K562 (cell line): ENCODE results near the gene SLC4A2. TPM values are rescaled to one million over a fixed set of nuclear protein-coding genes. Genes with fewer than 3 reads are reported as not detected.

Experiments
- ATF7 ChIP-seq: fragments of 450-650 bp; IDR thresholded peaks from 2 replicates; pipeline ENCODE4 v1.7.1; 2014; ENCODE audit warnings: mild to moderate bottlenecking, moderate library complexity
- CAMTA2 ChIP-seq: fragments of 250-450 bp; sonication (Bioruptor Pico); conservative IDR thresholded peaks from 2 replicates; pipeline ENCODE4 v1.5.1; 2022
- CREB5 ChIP-seq: fragments of 250-450 bp; sonication (Bioruptor Pico); IDR thresholded peaks from 2 replicates; pipeline ENCODE4 v1.5.0; 2020; ENCODE audit warnings: mild to moderate bottlenecking
- CREBBP ChIP-seq: IDR thresholded peaks from one replicate; pipeline ENCODE4 v1.6.1; 2012; ENCODE audit warnings: low read depth, mild to moderate bottlenecking, control low read depth, inconsistent platforms, low read length
- ETV5 ChIP-seq: sonication (generic); formaldehyde crosslinking; IDR thresholded peaks from 2 replicates; pipeline ENCODE4 v1.4.0; 2020; ENCODE audit warnings: low read depth, mild to moderate bottlenecking, missing genetic modification reagents
- EWSR1 ChIP-seq: fragments of 450-650 bp; IDR thresholded peaks from 2 replicates; pipeline ENCODE4 v1.6.1; 2018; ENCODE audit warnings: borderline replicate concordance, mild to moderate bottlenecking, low read depth, moderate library complexity; ENCODE audit not compliant: partially characterized antibody
- FOXP1 ChIP-seq: sonication (generic); formaldehyde crosslinking; IDR thresholded peaks from 2 replicates; pipeline ENCODE4 v1.8.0; 2022; ENCODE audit warnings: mild to moderate bottlenecking, missing genetic modification reagents
- HMG20A ChIP-seq: fragments of 450-650 bp; formaldehyde crosslinking; conservative IDR thresholded peaks from 2 replicates; pipeline ENCODE4 v1.4.0; 2020; ENCODE audit warnings: mild to moderate bottlenecking, mixed read lengths
- KAT7 ChIP-seq: sonication (generic); formaldehyde crosslinking; IDR thresholded peaks from 2 replicates; pipeline ENCODE4 v1.8.0; 2022; ENCODE audit warnings: missing genetic modification reagents, mild to moderate bottlenecking, borderline replicate concordance
- POLR2AphosphoS5 ChIP-seq: IDR thresholded peaks from 2 replicates; pipeline ENCODE4 v1.6.1; 2011; ENCODE audit warnings: mild to moderate bottlenecking, low read depth, low read length, moderate library complexity; ENCODE audit not compliant: control insufficient read depth, insufficient read depth
- POLR2B ChIP-seq: fragments of 450-650 bp; IDR thresholded peaks from 2 replicates; pipeline ENCODE4 v1.6.1; 2018; ENCODE audit warnings: low read depth; ENCODE audit not compliant: partially characterized antibody
- RAD21 ChIP-seq, 2 experiments: fragments of 250-450 bp in 1 of 2; fragments of 450-650 bp in 1 of 2; sonication (Bioruptor Pico) in 1 of 2; formaldehyde crosslinking in 1 of 2; IDR thresholded peaks in 1 of 2; conservative IDR thresholded peaks in 1 of 2; 2 replicates each; pipeline versions ENCODE4 v1.4.0 to v1.8.0; 2020 to 2022; ENCODE audit warnings: mild to moderate bottlenecking in 2 of 2, moderate library complexity in 1 of 2
- USF2 ChIP-seq: sonication (generic); formaldehyde crosslinking; IDR thresholded peaks from 2 replicates; pipeline ENCODE4 v1.5.0; 2020; ENCODE audit warnings: missing genetic modification reagents
- ZBTB17 ChIP-seq: fragments of 450-650 bp; formaldehyde crosslinking; IDR thresholded peaks from 2 replicates; pipeline ENCODE4 v1.4.0; 2020; ENCODE audit warnings: mild to moderate bottlenecking
- ZEB2 ChIP-seq: fragments of 450-650 bp; IDR thresholded peaks from 2 replicates; pipeline ENCODE4 v1.6.1; 2016
- ZNF121 ChIP-seq: sonication (generic); formaldehyde crosslinking; conservative IDR thresholded peaks from 2 replicates; pipeline ENCODE4 v1.8.0; 2022; ENCODE audit warnings: missing genetic modification reagents
- ZNF655 ChIP-seq: fragments of 250-450 bp; sonication (Bioruptor Pico); IDR thresholded peaks from 2 replicates; pipeline ENCODE4 v1.5.0; 2021
- polyA plus RNA-seq, 8 experiments: library from polyadenylated mRNA; depleted of rRNA in 4 of 8; stranded (reverse) in 5 of 8; unstranded in 3 of 8; fragments of >200 nt; fragmentation: Nextera tagmentation in 2 of 8; fragmentation: Illumina TruSeq in 1 of 8; extraction: Ambion mirVana in 2 of 8; extraction: Trizol in 1 of 8; gene quantifications; 2 replicates each; pipeline versions ENCODE4 v1.2.1 to v1.2.3, GENCODE V29; 2011 to 2014; ENCODE audit warnings: inconsistent platforms in 1 of 8, missing spikeins in 1 of 8
- total RNA-seq, 7 experiments: library from RNA; depleted of rRNA in 6 of 7; stranded (reverse); fragments of >200 nt in 6 of 7; fragmentation: Illumina TruSeq in 2 of 7; extraction: Trizol in 2 of 7; gene quantifications; 2 replicates each; pipeline versions ENCODE4 v1.2.1 to v1.2.3, GENCODE V29; 2011 to 2021; ENCODE audit warnings: low replicate concordance in 1 of 7
- TF ChIP-seq, protein P1 (sequence below): fragments of 250-450 bp; sonication (Bioruptor Pico); IDR thresholded peaks from 2 replicates; pipeline ENCODE4 v1.4.0; 2020; ENCODE audit warnings: mild to moderate bottlenecking, moderate library complexity, borderline replicate concordance
- TF ChIP-seq, protein P2 (sequence below): IDR thresholded peaks from 2 replicates; pipeline ENCODE4 v1.6.1; 2012; ENCODE audit warnings: low read depth, low read length, improper control_type of control experiment, borderline replicate concordance
- TF ChIP-seq, protein P3 (sequence below): fragments of 250-450 bp; sonication (Bioruptor Pico); IDR thresholded peaks from 2 replicates; pipeline ENCODE4 v1.8.0; 2022; ENCODE audit warnings: moderate library complexity, mild to moderate bottlenecking, inconsistent platforms

The SLC4A2 gene
- total and polyA plus RNA-seq, 9 of the 15 experiments (the other 6 are each of a cell fraction or from before 2014, with no cell fraction given): 11.4 to 375 (median 130) TPM

DNA sequence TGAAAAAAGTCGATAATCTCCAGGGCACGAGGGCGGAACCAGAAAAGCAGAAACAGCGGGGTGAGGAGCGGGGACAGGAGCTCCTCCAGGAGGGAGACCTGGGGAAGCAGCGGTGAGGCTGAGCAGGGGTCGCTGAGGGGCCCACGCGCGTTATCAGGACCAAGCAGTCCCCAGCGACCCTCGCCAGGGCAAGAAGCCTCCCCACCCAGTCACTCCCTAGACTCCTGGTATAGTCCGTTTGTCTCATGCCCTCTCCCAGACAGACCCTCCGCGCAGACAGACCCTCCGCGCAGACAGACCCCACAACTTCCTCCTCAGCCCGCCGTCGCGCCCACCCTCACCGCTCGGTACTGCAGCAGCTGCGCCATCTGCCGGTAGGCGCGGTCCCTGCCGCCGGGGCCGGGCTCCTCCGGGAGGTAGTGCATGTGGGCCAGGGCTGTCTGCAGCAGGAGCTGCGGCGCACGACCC lies 41.4 kb upstream of the SLC4A2 start (continued):
- no peak for TF ChIP-seq HMG20A
- no peak for TF ChIP-seq ZNF121 (CRISPR knock-in tag)
- TF ChIP-seq ZEB2: peak; percentile 52; the same call in 1 of the 2 replicates
- no peak; the same call in 1 of the 2 replicates for TF ChIP-seq CREB5 (CRISPR knock-in tag)
- TF ChIP-seq RAD21 (CRISPR knock-in tag; conservative IDR thresholded peaks at IDR 0.05 in 1 of 2, IDR thresholded peaks at IDR 0.05 in 1 of 2): peak; percentile 87 to 89
- TF ChIP-seq KAT7 (CRISPR knock-in tag): peak; percentile 74; the same call in 1 of the 2 replicates
- TF ChIP-seq, protein P1, sequence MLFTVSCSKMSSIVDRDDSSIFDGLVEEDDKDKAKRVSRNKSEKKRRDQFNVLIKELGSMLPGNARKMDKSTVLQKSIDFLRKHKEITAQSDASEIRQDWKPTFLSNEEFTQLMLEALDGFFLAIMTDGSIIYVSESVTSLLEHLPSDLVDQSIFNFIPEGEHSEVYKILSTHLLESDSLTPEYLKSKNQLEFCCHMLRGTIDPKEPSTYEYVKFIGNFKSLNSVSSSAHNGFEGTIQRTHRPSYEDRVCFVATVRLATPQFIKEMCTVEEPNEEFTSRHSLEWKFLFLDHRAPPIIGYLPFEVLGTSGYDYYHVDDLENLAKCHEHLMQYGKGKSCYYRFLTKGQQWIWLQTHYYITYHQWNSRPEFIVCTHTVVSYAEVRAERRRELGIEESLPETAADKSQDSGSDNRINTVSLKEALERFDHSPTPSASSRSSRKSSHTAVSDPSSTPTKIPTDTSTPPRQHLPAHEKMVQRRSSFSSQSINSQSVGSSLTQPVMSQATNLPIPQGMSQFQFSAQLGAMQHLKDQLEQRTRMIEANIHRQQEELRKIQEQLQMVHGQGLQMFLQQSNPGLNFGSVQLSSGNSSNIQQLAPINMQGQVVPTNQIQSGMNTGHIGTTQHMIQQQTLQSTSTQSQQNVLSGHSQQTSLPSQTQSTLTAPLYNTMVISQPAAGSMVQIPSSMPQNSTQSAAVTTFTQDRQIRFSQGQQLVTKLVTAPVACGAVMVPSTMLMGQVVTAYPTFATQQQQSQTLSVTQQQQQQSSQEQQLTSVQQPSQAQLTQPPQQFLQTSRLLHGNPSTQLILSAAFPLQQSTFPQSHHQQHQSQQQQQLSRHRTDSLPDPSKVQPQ (CRISPR knock-in tag): no peak
- TF ChIP-seq USF2: no peak; the same call in 1 of the 2 replicates
- no peak for TF ChIP-seq FOXP1
- TF ChIP-seq POLR2B: no peak
- TF ChIP-seq ATF7: peak; percentile 78
- TF ChIP-seq CREBBP: no peak
- TF ChIP-seq ZNF655 (CRISPR knock-in tag): no peak
- no peak for TF ChIP-seq ZBTB17 (CRISPR knock-in tag)
- peak; percentile 67; the same call in 1 of the 2 replicates for TF ChIP-seq ETV5 (CRISPR knock-in tag)
- TF ChIP-seq, protein P2, sequence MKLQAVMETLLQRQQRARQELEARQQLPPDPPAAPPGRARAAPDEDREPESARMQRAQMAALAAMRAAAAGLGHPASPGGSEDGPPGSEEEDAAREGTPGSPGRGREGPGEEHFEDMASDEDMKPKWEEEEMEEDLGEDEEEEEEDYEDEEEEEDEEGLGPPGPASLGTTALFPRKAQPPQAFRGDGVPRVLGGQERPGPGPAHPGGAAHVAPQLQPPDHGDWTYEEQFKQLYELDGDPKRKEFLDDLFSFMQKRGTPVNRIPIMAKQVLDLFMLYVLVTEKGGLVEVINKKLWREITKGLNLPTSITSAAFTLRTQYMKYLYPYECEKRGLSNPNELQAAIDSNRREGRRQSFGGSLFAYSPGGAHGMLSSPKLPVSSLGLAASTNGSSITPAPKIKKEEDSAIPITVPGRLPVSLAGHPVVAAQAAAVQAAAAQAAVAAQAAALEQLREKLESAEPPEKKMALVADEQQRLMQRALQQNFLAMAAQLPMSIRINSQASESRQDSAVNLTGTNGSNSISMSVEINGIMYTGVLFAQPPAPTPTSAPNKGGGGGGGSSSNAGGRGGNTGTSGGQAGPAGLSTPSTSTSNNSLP: no peak
- TF ChIP-seq EWSR1: no peak
- TF ChIP-seq POLR2AphosphoS5: no peak
- peak; percentile 54; the same call in 1 of the 2 replicates for TF ChIP-seq CAMTA2
- TF ChIP-seq, protein P3, sequence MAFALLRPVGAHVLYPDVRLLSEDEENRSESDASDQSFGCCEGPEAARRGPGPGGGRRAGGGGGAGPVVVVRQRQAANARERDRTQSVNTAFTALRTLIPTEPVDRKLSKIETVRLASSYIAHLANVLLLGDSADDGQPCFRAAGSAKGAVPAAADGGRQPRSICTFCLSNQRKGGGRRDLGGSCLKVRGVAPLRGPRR (CRISPR knock-in tag): no peak; the same call in 1 of the 2 replicates
